CD4-positive, alpha-beta memory T cell (primary cell): Measurements from ENCODE around the gene TIRAP. TPM values are rescaled to one million over a fixed set of nuclear protein-coding genes. Genes with fewer than 3 reads are reported as not detected.
A peak's percentile ranks its signal among the peaks of the same experiment; 100 is the strongest.
"Not testable (repeated sequence)": the region's sequence is repeated elsewhere in the genome, so short reads cannot be mapped to it uniquely, and the experiment has no call there.

Experiments used
- CTCF ChIA-PET: fragments of 350-600 bp; sonication (Branson Sonifier 250); formaldehyde crosslinking; loops from one replicate; lab custom pipeline; 2021; ENCODE audit warnings: inconsistent platforms; ENCODE audit not compliant: partially characterized antibody; lab: Charles Lee
- POLR2A ChIA-PET: fragments of 350-600 bp; sonication (Branson Sonifier 250); formaldehyde crosslinking; loops from one replicate; lab custom pipeline; 2021; ENCODE audit not compliant: partially characterized antibody; lab: Charles Lee
- DNase-seq, 5 donors: peaks; one replicate each; pipeline versions ENCODE4 v3.0.0 to v3.0.0-alpha.2; 2020 to 2022; ENCODE audit warnings: mixed read lengths in 1 of 5
- H3K27ac ChIP-seq: one replicate; pipeline ENCODE4 v1.7.0; 2013; ENCODE audit warnings: low read depth, low read length
- H3K27me3 ChIP-seq: 2 replicates; pipeline ENCODE4 v1.7.0; 2013; ENCODE audit warnings: mild to moderate bottlenecking, low read length, moderate library complexity; ENCODE audit not compliant: insufficient read depth
- H3K36me3 ChIP-seq: 2 replicates; pipeline ENCODE4 v1.7.0; 2013; ENCODE audit warnings: mild to moderate bottlenecking, low read length, moderate library complexity; ENCODE audit not compliant: insufficient read depth
- H3K4me1 ChIP-seq: 2 replicates; pipeline ENCODE4 v1.7.0; 2013; ENCODE audit warnings: mild to moderate bottlenecking, low read length, moderate library complexity; ENCODE audit not compliant: insufficient read depth
- H3K4me3 ChIP-seq, 2 donors: one replicate each; pipeline ENCODE4 v1.7.0; 2013; ENCODE audit warnings: low read length in 2 of 2, mild to moderate bottlenecking in 1 of 2
- H3K9me3 ChIP-seq, 2 donors: one replicate each; pipeline ENCODE4 v1.7.0; 2013; ENCODE audit warnings: low read length in 2 of 2, control low read depth in 1 of 2; ENCODE audit not compliant: control insufficient read depth in 1 of 2
- H3K27ac Mint-ChIP-seq, 7 donors: one replicate each; pipeline ENCODE4 v1.8.0; 2020 to 2021; ENCODE audit warnings: mixed read lengths in 7 of 7, mild to moderate bottlenecking in 6 of 7, inconsistent platforms in 3 of 7, moderate library complexity in 3 of 7
- H3K27me3 Mint-ChIP-seq, 2 donors: one replicate each; pipeline ENCODE4 v1.8.0; 2020 to 2021; ENCODE audit warnings: mixed read lengths in 2 of 2
- H3K36me3 Mint-ChIP-seq, 2 donors: one replicate each; pipeline ENCODE4 v1.8.0; 2020 to 2021; ENCODE audit warnings: mixed read lengths in 2 of 2, inconsistent platforms in 1 of 2, mild to moderate bottlenecking in 1 of 2
- H3K4me1 Mint-ChIP-seq, 4 donors: one replicate each; pipeline ENCODE4 v1.8.0; 2020 to 2021; ENCODE audit warnings: mixed read lengths in 4 of 4, mild to moderate bottlenecking in 1 of 4
- H3K4me3 Mint-ChIP-seq, 8 donors: one replicate each; pipeline ENCODE4 v1.8.0; 2020 to 2021; ENCODE audit warnings: mixed read lengths in 8 of 8, mild to moderate bottlenecking in 7 of 8, moderate library complexity in 6 of 8, inconsistent platforms in 3 of 8
- H3K9me3 Mint-ChIP-seq, 8 donors: one replicate each; pipeline ENCODE4 v1.8.0; 2020 to 2021; ENCODE audit warnings: mixed read lengths in 8 of 8, mild to moderate bottlenecking in 5 of 8, inconsistent platforms in 3 of 8, moderate library complexity in 1 of 8
- intact Hi-C: fragments of 100-400 bp; cut with micrococcal nuclease; formaldehyde crosslinking; loops from one replicate; pipeline ENCODE4 v1.15.1; 2023
- polyA plus RNA-seq, 2 donors: library from polyadenylated mRNA; unstranded; fragments of 300-500 nt; fragmentation: Illumina TruSeq; gene quantifications; one replicate each; pipeline ENCODE4 v1.2.3, GENCODE V29; 2021
- total RNA-seq, 2 experiments: library from RNA; stranded (reverse); gene quantifications; one replicate each; pipeline ENCODE4 v1.2.3, GENCODE V29; 2021

Gene TIRAP
- total and polyA plus RNA-seq, 4 experiments from 2014 or later, result 5.9 to 27.4 (median 19.1) TPM

- intact Hi-C loops, result no loop called here
- Histone ChIP-seq H3K27ac (no peak overlapping the region), H3K9me3 (no peaks in the 10 kb centered on the region), H3K4me1 (peaks cover 23% of the 10 kb centered on the region), H3K36me3 (peaks cover 10% of the 10 kb centered on the region), H3K27me3 (no peaks in the 10 kb centered on the region), H3K4me3 (no peak overlapping the region)
- POLR2A ChIA-PET, result no interaction called here
- H3K27me3 Mint-ChIP-seq, result no peaks in the 10 kb centered on the region
- H3K9me3 Mint-ChIP-seq, result no peaks in the 10 kb centered on the region
- peaks cover 29 to 57% (median 41%) of the 10 kb centered on the region in 4 donors for H3K4me1 Mint-ChIP-seq
- H3K36me3 Mint-ChIP-seq, result peaks cover 23 to 62% of the 10 kb centered on the region in 2 donors
- no peak overlapping the region for H3K4me3 Mint-ChIP-seq
- H3K27ac Mint-ChIP-seq, result no peak overlapping the region
- no peak for DNase-seq
- CTCF ChIA-PET, result interaction anchor here (1.5 to 2.4 kb wide), 2 partner anchors 34 to 173 kb away, joined by 4 to 8 read pairs; no protein-coding TSS in a partner anchor
These were observed 25.4 kb downstream of the TIRAP start for GRCh38 chr11:126308271-126308671.

GRCh38 chr11:126308771-126309170, 25.9 kb downstream of the TIRAP start:
- POLR2A ChIA-PET, H3K36me3 ChIP-seq, H3K4me3 Mint-ChIP-seq, H3K4me3 ChIP-seq, H3K9me3 ChIP-seq, DNase-seq, H3K27me3 Mint-ChIP-seq, intact Hi-C loops, H3K27ac ChIP-seq, H3K9me3 Mint-ChIP-seq, H3K27me3 ChIP-seq: not testable (repeated sequence)
- CTCF ChIA-PET, result interaction anchor here (1.5 to 2.8 kb wide), 3 partner anchors 10 to 172 kb away, joined by 4 to 13 read pairs (median 8); no protein-coding TSS in a partner anchor
- H3K4me1 ChIP-seq, result peaks cover 22% of the 10 kb centered on the region
- Mint-ChIP-seq H3K4me1 (peaks cover 28 to 52% (median 37%) of the 10 kb centered on the region in 4 donors), H3K36me3 (peaks cover 27 to 63% of the 10 kb centered on the region in 2 donors), H3K27ac (peak overlapping the region in 1 of 7 donors; percentile 56)

GRCh38 chr11:126310200-126310991, 27.5 kb downstream of the TIRAP start:
- peak overlapping the region in 3 of 7 donors; percentile 8 to 65 (median 58) for H3K27ac Mint-ChIP-seq
- H3K27me3 ChIP-seq, result no peaks in the 10 kb centered on the region
- H3K4me3 Mint-ChIP-seq, result no peak overlapping the region
- H3K36me3 Mint-ChIP-seq, result peaks cover 36 to 60% of the 10 kb centered on the region in 2 donors
- DNase-seq, result peak; percentile 31 to 47 (median 39)
- intact Hi-C loops, result loop anchor here (5.0 kb wide), 1 partner anchor 47 kb away; the partner anchor contains the start of gene ST3GAL4
- peaks cover 15% of the 10 kb centered on the region for H3K4me1 ChIP-seq
- no peak overlapping the region for H3K4me3 ChIP-seq
- peaks cover 10% of the 10 kb centered on the region for H3K36me3 ChIP-seq
- CTCF ChIA-PET, result interaction anchor here (0.6 to 4.3 kb wide), 23 partner anchors 9 to 680 kb away, joined by 3 to 73 read pairs (median 4); partner anchors contain the start of genes HYLS1 and TIRAP
- H3K4me1 Mint-ChIP-seq, result peaks cover 25 to 47% (median 33%) of the 10 kb centered on the region in 4 donors
- no peaks in the 10 kb centered on the region for H3K9me3 ChIP-seq
- no peak overlapping the region for H3K27ac ChIP-seq
- POLR2A ChIA-PET, result interaction anchor here (1.4 kb wide), 1 partner anchor 170 kb away, joined by 3 read pairs; no protein-coding TSS in a partner anchor
- H3K9me3 Mint-ChIP-seq, result no peaks in the 10 kb centered on the region
- no peaks in the 10 kb centered on the region for H3K27me3 Mint-ChIP-seq

GRCh38 chr11:126310992-126311310, 28.1 kb downstream of the TIRAP start:
- Histone ChIP-seq H3K27me3 (no peaks in the 10 kb centered on the region), H3K4me3 (no peak overlapping the region), H3K27ac (no peak overlapping the region), H3K9me3 (no peaks in the 10 kb centered on the region), H3K4me1 (peaks cover 10% of the 10 kb centered on the region), H3K36me3 (peaks cover 10% of the 10 kb centered on the region)
- no peak overlapping the region for H3K27ac Mint-ChIP-seq
- H3K27me3 Mint-ChIP-seq, result no peaks in the 10 kb centered on the region
- ChIA-PET CTCF (interaction anchor here (0.7 to 4.3 kb wide), 19 partner anchors 8 to 679 kb away, joined by 3 to 73 read pairs (median 5); partner anchors contain the start of genes HYLS1 and TIRAP), POLR2A (interaction anchor here (1.4 kb wide), 1 partner anchor 170 kb away, joined by 3 read pairs; no protein-coding TSS in a partner anchor)
- peaks cover 21 to 44% (median 28%) of the 10 kb centered on the region in 4 donors for H3K4me1 Mint-ChIP-seq
- intact Hi-C loops, result loop anchor here (5.0 kb wide), 1 partner anchor 46 kb away; the partner anchor contains the start of gene ST3GAL4
- peaks cover 0 to under 1% (median 0%) of the 10 kb centered on the region in 8 donors for H3K9me3 Mint-ChIP-seq
- H3K4me3 Mint-ChIP-seq, result no peak overlapping the region
- peaks cover 38 to 62% of the 10 kb centered on the region in 2 donors for H3K36me3 Mint-ChIP-seq
- DNase-seq, result no peak

- CTCF ChIA-PET, result interaction anchor here (0.8 to 4.3 kb wide), 18 partner anchors 7 to 679 kb away, joined by 3 to 73 read pairs (median 5); partner anchors contain the start of genes HYLS1 and TIRAP
- H3K27ac Mint-ChIP-seq, result peak overlapping the region in 3 of 7 donors; percentile 23 to 72 (median 62)
- H3K27me3 Mint-ChIP-seq, result no peaks in the 10 kb centered on the region
- no peaks in the 10 kb centered on the region for H3K27me3 ChIP-seq
- peaks cover 4% of the 10 kb centered on the region for H3K4me1 ChIP-seq
- H3K27ac ChIP-seq, result no peak overlapping the region
- no peak overlapping the region for H3K4me3 ChIP-seq
- peaks cover 0 to 5% (median 0%) of the 10 kb centered on the region in 8 donors for H3K9me3 Mint-ChIP-seq
- no peak for DNase-seq
- H3K9me3 ChIP-seq, result no peaks in the 10 kb centered on the region
- intact Hi-C loops, result loop anchor here (5.0 kb wide), 1 partner anchor 46 kb away; the partner anchor contains the start of gene ST3GAL4
- H3K4me1 Mint-ChIP-seq, result peaks cover 22 to 45% (median 27%) of the 10 kb centered on the region in 4 donors
- POLR2A ChIA-PET, result interaction anchor here (1.4 kb wide), 1 partner anchor 169 kb away, joined by 3 read pairs; no protein-coding TSS in a partner anchor
- H3K36me3 Mint-ChIP-seq, result peaks cover 44 to 64% of the 10 kb centered on the region in 2 donors
- H3K36me3 ChIP-seq, result peaks cover 10% of the 10 kb centered on the region
- H3K4me3 Mint-ChIP-seq, result no peak overlapping the region
These were observed 28.8 kb downstream of the TIRAP start for GRCh38 chr11:126311401-126312291.

GRCh38 chr11:126312961-126313360, 30.1 kb downstream of the TIRAP start:
- H3K27me3 ChIP-seq, result no peaks in the 10 kb centered on the region
- H3K4me1 Mint-ChIP-seq, result peaks cover 23 to 47% (median 29%) of the 10 kb centered on the region in 4 donors
- H3K36me3 Mint-ChIP-seq, result peaks cover 52 to 66% of the 10 kb centered on the region in 2 donors
- peaks cover 10% of the 10 kb centered on the region for H3K36me3 ChIP-seq
- H3K27ac ChIP-seq, result no peak overlapping the region
- no peak overlapping the region for H3K4me3 ChIP-seq
- POLR2A ChIA-PET, result no interaction called here
- no peaks in the 10 kb centered on the region for H3K27me3 Mint-ChIP-seq
- no peak for DNase-seq
- peak overlapping the region in 2 of 7 donors; percentile 47 to 68 for H3K27ac Mint-ChIP-seq
- intact Hi-C loops, result loop anchor here (5.0 kb wide), 1 partner anchor 44 kb away; the partner anchor contains the start of gene ST3GAL4
- H3K9me3 Mint-ChIP-seq, result peaks cover 0 to 7% (median 0%) of the 10 kb centered on the region in 8 donors
- no peak overlapping the region for H3K4me3 Mint-ChIP-seq
- H3K4me1 ChIP-seq, result peaks cover 12% of the 10 kb centered on the region
- CTCF ChIA-PET, result interaction anchor here (4.3 kb wide), 1 partner anchor 168 kb away, joined by 73 read pairs; no protein-coding TSS in a partner anchor
- H3K9me3 ChIP-seq, result no peaks in the 10 kb centered on the region
